ENCODE results near the gene ELF1. TPM values are rescaled to one million over a fixed set of nuclear protein-coding genes. Genes with fewer than 3 reads are reported as not detected.
"Not testable (repeated sequence)": the region's sequence is repeated elsewhere in the genome, so short reads cannot be mapped to it uniquely, and the experiment has no call there.

ELF1 gene
- polyA plus RNA-seq, 1 experiment = 35.8 TPM

DNA sequence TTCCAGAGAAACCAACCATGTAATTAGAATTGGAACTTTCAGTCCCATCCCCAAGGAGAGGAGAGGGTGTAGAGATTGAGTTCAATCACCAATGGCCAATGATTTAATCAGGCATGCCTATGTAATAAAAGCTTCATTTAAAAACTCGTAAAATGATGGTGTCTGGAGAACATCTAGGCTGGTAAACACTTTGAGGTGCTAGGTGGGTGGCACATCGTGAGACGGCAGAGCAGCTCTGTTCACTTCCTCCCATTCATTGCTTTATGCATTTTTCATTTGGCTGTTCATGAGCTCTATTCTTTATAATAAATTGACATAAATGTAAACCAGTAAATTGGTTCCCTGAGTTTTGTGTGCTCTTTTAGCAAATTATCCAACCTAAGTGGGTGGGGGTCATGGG, 90.1 kb downstream of the ELF1 start:
- ChIA-PET CTCF (interaction anchor here (1.2 to 1.4 kb wide), 3 partner anchors 9 to 40 kb away, joined by 3 to 4 read pairs (median 3); no protein-coding TSS in a partner anchor), POLR2A (no interaction called here)
- TF ChIP-seq, protein P1, sequence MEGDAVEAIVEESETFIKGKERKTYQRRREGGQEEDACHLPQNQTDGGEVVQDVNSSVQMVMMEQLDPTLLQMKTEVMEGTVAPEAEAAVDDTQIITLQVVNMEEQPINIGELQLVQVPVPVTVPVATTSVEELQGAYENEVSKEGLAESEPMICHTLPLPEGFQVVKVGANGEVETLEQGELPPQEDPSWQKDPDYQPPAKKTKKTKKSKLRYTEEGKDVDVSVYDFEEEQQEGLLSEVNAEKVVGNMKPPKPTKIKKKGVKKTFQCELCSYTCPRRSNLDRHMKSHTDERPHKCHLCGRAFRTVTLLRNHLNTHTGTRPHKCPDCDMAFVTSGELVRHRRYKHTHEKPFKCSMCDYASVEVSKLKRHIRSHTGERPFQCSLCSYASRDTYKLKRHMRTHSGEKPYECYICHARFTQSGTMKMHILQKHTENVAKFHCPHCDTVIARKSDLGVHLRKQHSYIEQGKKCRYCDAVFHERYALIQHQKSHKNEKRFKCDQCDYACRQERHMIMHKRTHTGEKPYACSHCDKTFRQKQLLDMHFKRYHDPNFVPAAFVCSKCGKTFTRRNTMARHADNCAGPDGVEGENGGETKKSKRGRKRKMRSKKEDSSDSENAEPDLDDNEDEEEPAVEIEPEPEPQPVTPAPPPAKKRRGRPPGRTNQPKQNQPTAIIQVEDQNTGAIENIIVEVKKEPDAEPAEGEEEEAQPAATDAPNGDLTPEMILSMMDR (IDR thresholded peaks at IDR 0.05; ENCODE audit: insufficient read depth, low read depth, low read length) = no peak
- DNase-seq (ENCODE audit: low read depth) = no peak
- Histone ChIP-seq H3K36me3 (ENCODE audit: control insufficient read depth, insufficient read depth, low read length) (peaks cover 5% of the 10 kb centered on the region), H3K4me3 (ENCODE audit: low read depth, low read length) (no peak overlapping the region), H3K27me3 (ENCODE audit: control insufficient read depth, insufficient read depth, low read length) (no peaks in the 10 kb centered on the region)

DNA sequence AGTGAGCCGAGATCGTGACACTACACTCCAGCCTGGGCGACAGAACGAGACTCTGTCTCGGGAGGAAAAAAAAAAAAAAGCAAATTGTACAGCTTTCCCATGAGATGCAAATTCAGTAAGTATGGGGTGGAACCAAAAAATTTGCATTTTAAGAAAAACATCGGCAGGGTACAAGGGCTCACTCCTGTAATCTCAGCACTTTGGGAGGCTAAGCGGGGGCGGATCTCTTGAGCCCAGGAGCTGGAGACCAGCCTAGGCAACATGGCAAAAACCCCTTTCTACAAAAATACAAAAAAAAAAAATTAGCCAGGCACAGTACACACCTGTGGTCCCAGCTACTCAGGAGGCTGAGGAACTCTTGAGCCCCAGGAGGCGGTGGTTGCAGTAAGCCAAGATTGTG, 91.2 kb downstream of the ELF1 start:
- TF ChIP-seq, protein P1 (IDR thresholded peaks at IDR 0.05; ENCODE audit: insufficient read depth, low read depth, low read length) = no peak
- no peaks in the 10 kb centered on the region for H3K36me3 ChIP-seq (ENCODE audit: control insufficient read depth, insufficient read depth, low read length)
- no peak overlapping the region for H3K4me3 ChIP-seq (ENCODE audit: low read depth, low read length)
- DNase-seq (ENCODE audit: low read depth) = no peak
- CTCF ChIA-PET = interaction anchor here (0.7 to 1.4 kb wide), 3 partner anchors 10 to 391 kb away, joined by 3 read pairs; no protein-coding TSS in a partner anchor
- POLR2A ChIA-PET = no interaction called here
- H3K27me3 ChIP-seq (ENCODE audit: control insufficient read depth, insufficient read depth, low read length) = no peaks in the 10 kb centered on the region

DNA sequence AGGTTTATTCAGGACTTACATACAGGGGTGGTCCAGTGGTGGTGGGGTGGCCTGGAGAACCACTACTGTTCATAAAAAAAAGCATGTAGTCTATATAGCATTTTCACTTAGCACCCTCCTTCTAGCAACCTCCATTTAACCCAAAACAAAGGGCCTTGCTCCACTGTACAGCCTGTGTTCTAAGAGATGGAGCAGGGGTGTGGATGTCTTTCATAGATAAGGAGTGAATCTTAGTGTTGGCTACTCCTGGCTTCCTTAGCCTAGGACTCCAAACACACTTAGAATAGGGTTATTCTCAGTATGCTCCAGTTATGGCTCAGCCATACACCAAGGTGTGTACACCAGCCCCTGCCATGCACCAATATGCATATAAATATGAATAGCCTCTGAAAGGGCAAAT, 95.2 kb downstream of the ELF1 start:
- POLR2A ChIA-PET = no interaction called here
- TF ChIP-seq, protein P1 (IDR thresholded peaks at IDR 0.05; ENCODE audit: insufficient read depth, low read depth, low read length) = no peak
- Histone ChIP-seq H3K36me3 (ENCODE audit: control insufficient read depth, insufficient read depth, low read length) (no peaks in the 10 kb centered on the region), H3K4me3 (ENCODE audit: low read depth, low read length) (no peak overlapping the region), H3K27me3 (ENCODE audit: control insufficient read depth, insufficient read depth, low read length) (no peaks in the 10 kb centered on the region)
- DNase-seq (ENCODE audit: low read depth) = no peak
- CTCF ChIA-PET = no interaction called here

DNA sequence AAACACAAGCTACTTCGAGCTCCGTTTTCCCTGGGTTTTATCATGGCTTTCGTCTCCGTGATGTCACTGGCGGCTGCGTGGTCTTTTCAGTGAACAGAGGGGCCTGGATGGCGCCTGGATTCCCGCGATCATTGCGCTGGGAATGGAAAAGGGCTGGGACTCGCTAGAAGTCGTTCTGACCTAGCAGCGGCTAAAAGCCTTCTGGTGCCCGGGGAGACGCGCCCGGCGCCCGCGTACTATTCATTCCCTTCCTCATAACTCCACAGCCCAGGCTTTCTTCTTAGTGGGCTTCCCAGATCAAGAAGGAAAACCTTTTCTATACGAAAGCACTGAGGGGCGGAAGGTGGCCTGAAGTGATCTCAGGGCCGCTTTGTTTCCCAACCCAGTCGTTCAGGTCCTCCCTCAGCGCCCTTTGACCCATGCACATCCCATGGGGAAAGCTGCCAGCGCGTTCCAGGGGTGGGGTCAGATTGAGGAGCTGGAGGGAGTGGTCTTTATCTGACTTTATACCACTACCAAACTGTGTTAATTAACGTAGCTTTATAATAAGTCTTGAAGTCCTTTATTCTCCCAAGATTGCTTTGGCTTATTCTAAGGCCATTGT, 96.6 kb downstream of the ELF1 start:
- H3K27me3 ChIP-seq (ENCODE audit: control insufficient read depth, insufficient read depth, low read length) = no peaks in the 10 kb centered on the region
- DNase-seq (ENCODE audit: low read depth) = no peak
- no peaks in the 10 kb centered on the region for H3K36me3 ChIP-seq (ENCODE audit: control insufficient read depth, insufficient read depth, low read length)
- ChIA-PET POLR2A (no interaction called here), CTCF (interaction anchor here (0.8 to 1.6 kb wide), 6 partner anchors 12 to 140 kb away, joined by 3 to 4 read pairs (median 3); partner anchors contain the start of gene SLC25A15)
- H3K4me3 ChIP-seq (ENCODE audit: low read depth, low read length) = no peak overlapping the region
- TF ChIP-seq, protein P1 (IDR thresholded peaks at IDR 0.05; ENCODE audit: insufficient read depth, low read depth, low read length) = no peak

DNA sequence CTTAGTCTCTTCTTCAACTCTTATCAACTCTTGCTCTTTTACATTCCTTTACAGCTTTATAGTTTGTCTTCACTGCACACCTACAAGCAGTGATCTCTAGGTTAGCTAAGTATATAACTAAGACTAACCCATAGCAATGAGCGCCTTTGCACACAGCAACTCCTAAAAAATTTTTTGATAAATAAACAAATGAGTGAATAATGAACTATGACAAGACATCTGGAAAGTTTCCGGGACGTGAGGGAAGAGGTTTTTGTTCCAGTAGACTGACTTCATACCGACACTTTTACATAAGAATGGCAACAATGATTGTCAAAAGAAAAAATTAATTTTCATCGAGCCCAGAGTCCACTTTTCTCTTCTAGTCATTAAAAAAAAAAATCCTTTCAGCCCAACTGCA, 98.3 kb downstream of the ELF1 start:
- CTCF ChIA-PET = interaction anchor here (0.9 to 2.5 kb wide), 9 partner anchors 9 to 143 kb away, joined by 3 to 8 read pairs (median 3); no protein-coding TSS in a partner anchor
- no peaks in the 10 kb centered on the region for H3K36me3 ChIP-seq (ENCODE audit: control insufficient read depth, insufficient read depth, low read length)
- no peak for DNase-seq (ENCODE audit: low read depth)
- H3K27me3 ChIP-seq (ENCODE audit: control insufficient read depth, insufficient read depth, low read length) = no peaks in the 10 kb centered on the region
- POLR2A ChIA-PET = interaction anchor here (0.6 kb wide), 1 partner anchor 24 kb away, joined by 3 read pairs; no protein-coding TSS in a partner anchor
- TF ChIP-seq, protein P1 (IDR thresholded peaks at IDR 0.05; ENCODE audit: insufficient read depth, low read depth, low read length) = no peak
- peak overlapping the region; percentile 49 for H3K4me3 ChIP-seq (ENCODE audit: low read depth, low read length)

DNA sequence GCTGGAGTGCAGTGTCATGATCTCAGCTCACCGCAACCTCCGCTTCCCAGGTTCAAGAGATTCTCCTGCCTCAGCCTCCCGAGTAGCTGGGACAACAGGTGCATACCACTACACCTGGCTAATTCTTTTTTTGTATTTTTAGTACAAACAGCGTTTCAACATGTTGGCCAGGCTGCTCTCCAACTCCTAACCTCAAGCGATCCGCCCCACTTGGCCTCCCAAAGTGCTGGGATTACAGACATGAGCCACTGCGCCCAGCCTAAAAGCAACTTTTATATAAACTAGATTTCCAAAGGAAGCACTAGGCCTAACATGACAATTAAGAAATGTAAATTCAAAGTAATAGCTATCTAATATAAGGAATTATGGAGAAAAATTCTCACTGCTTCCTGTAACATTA, 99.2 kb downstream of the ELF1 start:
- H3K27me3 ChIP-seq (ENCODE audit: control insufficient read depth, insufficient read depth, low read length); POLR2A ChIA-PET; DNase-seq (ENCODE audit: low read depth); H3K4me3 ChIP-seq (ENCODE audit: low read depth, low read length); H3K36me3 ChIP-seq (ENCODE audit: control insufficient read depth, insufficient read depth, low read length): not testable (repeated sequence)
- CTCF ChIA-PET = interaction anchor here (2.3 to 2.5 kb wide), 2 partner anchors 12 to 142 kb away, joined by 5 read pairs; no protein-coding TSS in a partner anchor
